HepG2 (cell line): ENCODE results near the gene CTDP1. TPM values are rescaled to one million over a fixed set of nuclear protein-coding genes. Genes with fewer than 3 reads are reported as not detected.

Source experiments
- GATAD2A ChIP-seq: IDR thresholded peaks from 2 replicates; pipeline ENCODE4 v1.6.1; 2016
- HOXD1 ChIP-seq: sonication (generic); formaldehyde crosslinking; IDR thresholded peaks from 2 replicates; pipeline ENCODE4 v1.5.0; 2020; ENCODE audit warnings: missing genetic modification reagents
- JARID2 ChIP-seq: sonication (generic); formaldehyde crosslinking; IDR thresholded peaks from 2 replicates; pipeline ENCODE4 v1.8.1; 2023; ENCODE audit warnings: missing genetic modification reagents, inconsistent platforms; ENCODE audit not compliant: insufficient replicate concordance
- KDM5B ChIP-seq: sonication (generic); formaldehyde crosslinking; IDR thresholded peaks from 2 replicates; pipeline ENCODE4 v1.4.0; 2020; ENCODE audit warnings: missing genetic modification reagents, mild to moderate bottlenecking, borderline replicate concordance
- MZF1 ChIP-seq: sonication (generic); formaldehyde crosslinking; IDR thresholded peaks from 2 replicates; pipeline ENCODE4 v1.8.1; 2023; ENCODE audit warnings: mild to moderate bottlenecking, missing genetic modification reagents, borderline replicate concordance
- POGZ ChIP-seq: sonication (generic); formaldehyde crosslinking; IDR thresholded peaks from 2 replicates; pipeline ENCODE4 v1.4.0; 2020; ENCODE audit warnings: mild to moderate bottlenecking, missing genetic modification reagents
- RFX1 ChIP-seq: fragments of 450-650 bp; IDR thresholded peaks from 2 replicates; pipeline ENCODE4 v1.6.1; 2017
- SKI ChIP-seq: fragments of 450-650 bp; IDR thresholded peaks from one replicate; pipeline ENCODE4 v1.6.1; 2018; ENCODE audit warnings: mild to moderate bottlenecking; ENCODE audit not compliant: partially characterized antibody
- SP1 ChIP-seq, 2 experiments: fragments of 450-650 bp in 1 of 2; sonication (generic) in 1 of 2; formaldehyde crosslinking in 1 of 2; IDR thresholded peaks; 2 replicates each; pipeline versions ENCODE4 v1.4.0 to v1.6.1; 2016 to 2020; ENCODE audit warnings: missing genetic modification reagents in 1 of 2
- SRF ChIP-seq: IDR thresholded peaks from 2 replicates; pipeline ENCODE4 v1.6.1; 2011; ENCODE audit warnings: mild to moderate bottlenecking, low read depth, low read length, moderate library complexity
- TOPORS ChIP-seq: sonication (generic); formaldehyde crosslinking; IDR thresholded peaks from 2 replicates; pipeline ENCODE4 v1.8.0; 2023; ENCODE audit warnings: mild to moderate bottlenecking, missing genetic modification reagents
- ZBTB38 ChIP-seq: sonication (generic); formaldehyde crosslinking; IDR thresholded peaks from 2 replicates; pipeline ENCODE4 v1.5.1; 2020; ENCODE audit warnings: mild to moderate bottlenecking, missing genetic modification reagents
- ZNF34 ChIP-seq: sonication (generic); formaldehyde crosslinking; IDR thresholded peaks from 2 replicates; pipeline ENCODE4 v1.4.0; 2020; ENCODE audit warnings: mild to moderate bottlenecking, missing genetic modification reagents, borderline replicate concordance
- ZNF556 ChIP-seq: sonication (generic); formaldehyde crosslinking; IDR thresholded peaks from 2 replicates; pipeline ENCODE4 v1.4.0; 2020; ENCODE audit warnings: mild to moderate bottlenecking, missing genetic modification reagents, borderline replicate concordance
- ZNF598 ChIP-seq: sonication (generic); formaldehyde crosslinking; IDR thresholded peaks from 2 replicates; pipeline ENCODE4 v1.5.1; 2020; ENCODE audit warnings: mild to moderate bottlenecking, missing genetic modification reagents, borderline replicate concordance
- ZNF644 ChIP-seq: IDR thresholded peaks from 2 replicates; pipeline ENCODE4 v1.6.1; 2016; ENCODE audit warnings: low read depth
- ZNF670 ChIP-seq: sonication (generic); formaldehyde crosslinking; IDR thresholded peaks from 2 replicates; pipeline ENCODE4 v1.8.0; 2022; ENCODE audit warnings: mild to moderate bottlenecking, missing genetic modification reagents, borderline replicate concordance
- ZNF75D ChIP-seq: sonication (generic); formaldehyde crosslinking; IDR thresholded peaks from 2 replicates; pipeline ENCODE4 v1.8.1; 2023; ENCODE audit warnings: missing genetic modification reagents, mild to moderate bottlenecking, borderline replicate concordance
- ZNF772 ChIP-seq: sonication (generic); formaldehyde crosslinking; IDR thresholded peaks from 2 replicates; pipeline ENCODE4 v1.5.0; 2020; ENCODE audit warnings: mild to moderate bottlenecking, missing genetic modification reagents
- polyA plus RNA-seq, 8 experiments: library from polyadenylated mRNA; depleted of rRNA in 3 of 8; stranded (reverse) in 7 of 8; unstranded in 1 of 8; fragments of >200 nt; fragmentation: Illumina TruSeq in 4 of 8; extraction: Trizol in 4 of 8; gene quantifications; 2 replicates each; pipeline versions ENCODE4 v1.2.1 to v1.2.3, GENCODE V29; 2011 to 2016; ENCODE audit warnings: low read depth in 4 of 8, missing spikeins in 1 of 8, mixed read lengths in 1 of 8; ENCODE audit not compliant: insufficient read depth in 1 of 8
- total RNA-seq, 5 experiments: library from RNA; depleted of rRNA; stranded (reverse); fragments of >200 nt; fragmentation: Illumina TruSeq; extraction: Trizol; gene quantifications; 2 replicates each; pipeline ENCODE4 v1.2.3, GENCODE V29; 2016; ENCODE audit warnings: low read depth in 1 of 5
- TF ChIP-seq, protein P1 (sequence below): sonication (generic); formaldehyde crosslinking; IDR thresholded peaks from 2 replicates; pipeline ENCODE4 v1.4.0; 2020; ENCODE audit warnings: missing genetic modification reagents
- TF ChIP-seq, protein P2 (sequence below): sonication (generic); formaldehyde crosslinking; IDR thresholded peaks from 2 replicates; pipeline ENCODE4 v1.5.0; 2020; ENCODE audit warnings: mild to moderate bottlenecking, missing genetic modification reagents, borderline replicate concordance
- TF ChIP-seq, protein P3 (sequence below): sonication (generic); formaldehyde crosslinking; IDR thresholded peaks from 2 replicates; pipeline ENCODE4 v1.4.0; 2020; ENCODE audit warnings: mild to moderate bottlenecking, low read depth, missing genetic modification reagents
- TF ChIP-seq, protein P4 (sequence below): sonication (generic); formaldehyde crosslinking; IDR thresholded peaks from 2 replicates; pipeline ENCODE4 v1.5.0; 2020; ENCODE audit warnings: missing genetic modification reagents

The CTDP1 gene
- total and polyA plus RNA-seq, 2 of the 13 experiments (the other 11 are each of a cell fraction or from before 2014, with no cell fraction given) = 6.9 to 11.0 TPM

DNA sequence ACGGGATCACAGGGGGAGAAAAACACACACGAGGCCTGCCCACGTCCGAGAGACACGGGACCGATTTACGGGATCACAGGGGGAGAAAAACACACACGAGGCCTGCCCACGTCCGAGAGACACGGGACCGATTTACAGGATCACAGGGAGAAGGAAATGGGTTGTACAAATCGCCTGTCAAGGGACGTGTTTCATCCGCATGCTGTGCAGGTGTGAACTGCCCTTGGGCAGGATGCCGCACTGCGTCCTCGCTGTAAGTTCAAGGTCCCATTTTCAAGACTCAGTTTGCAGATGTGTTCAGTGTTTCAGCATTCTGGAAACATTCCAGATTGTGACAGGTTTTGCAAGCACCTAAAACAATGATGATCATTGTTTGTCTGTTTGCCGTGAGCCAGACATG is 115.8 kb downstream of the CTDP1 start (continued):
- TF ChIP-seq ZNF556 (CRISPR knock-in tag) = no peak
- no peak for TF ChIP-seq SP1 (IDR thresholded peaks at IDR 0.05)
- TF ChIP-seq SP1 (CRISPR knock-in tag; IDR thresholded peaks at IDR 0.05) = no peak
- no peak for TF ChIP-seq ZNF75D (CRISPR knock-in tag)
- TF ChIP-seq, protein P1, sequence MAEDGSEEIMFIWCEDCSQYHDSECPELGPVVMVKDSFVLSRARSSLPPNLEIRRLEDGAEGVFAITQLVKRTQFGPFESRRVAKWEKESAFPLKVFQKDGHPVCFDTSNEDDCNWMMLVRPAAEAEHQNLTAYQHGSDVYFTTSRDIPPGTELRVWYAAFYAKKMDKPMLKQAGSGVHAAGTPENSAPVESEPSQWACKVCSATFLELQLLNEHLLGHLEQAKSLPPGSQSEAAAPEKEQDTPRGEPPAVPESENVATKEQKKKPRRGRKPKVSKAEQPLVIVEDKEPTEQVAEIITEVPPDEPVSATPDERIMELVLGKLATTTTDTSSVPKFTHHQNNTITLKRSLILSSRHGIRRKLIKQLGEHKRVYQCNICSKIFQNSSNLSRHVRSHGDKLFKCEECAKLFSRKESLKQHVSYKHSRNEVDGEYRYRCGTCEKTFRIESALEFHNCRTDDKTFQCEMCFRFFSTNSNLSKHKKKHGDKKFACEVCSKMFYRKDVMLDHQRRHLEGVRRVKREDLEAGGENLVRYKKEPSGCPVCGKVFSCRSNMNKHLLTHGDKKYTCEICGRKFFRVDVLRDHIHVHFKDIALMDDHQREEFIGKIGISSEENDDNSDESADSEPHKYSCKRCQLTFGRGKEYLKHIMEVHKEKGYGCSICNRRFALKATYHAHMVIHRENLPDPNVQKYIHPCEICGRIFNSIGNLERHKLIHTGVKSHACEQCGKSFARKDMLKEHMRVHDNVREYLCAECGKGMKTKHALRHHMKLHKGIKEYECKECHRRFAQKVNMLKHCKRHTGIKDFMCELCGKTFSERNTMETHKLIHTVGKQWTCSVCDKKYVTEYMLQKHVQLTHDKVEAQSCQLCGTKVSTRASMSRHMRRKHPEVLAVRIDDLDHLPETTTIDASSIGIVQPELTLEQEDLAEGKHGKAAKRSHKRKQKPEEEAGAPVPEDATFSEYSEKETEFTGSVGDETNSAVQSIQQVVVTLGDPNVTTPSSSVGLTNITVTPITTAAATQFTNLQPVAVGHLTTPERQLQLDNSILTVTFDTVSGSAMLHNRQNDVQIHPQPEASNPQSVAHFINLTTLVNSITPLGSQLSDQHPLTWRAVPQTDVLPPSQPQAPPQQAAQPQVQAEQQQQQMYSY (CRISPR knock-in tag) = no peak
- TF ChIP-seq, protein P2, sequence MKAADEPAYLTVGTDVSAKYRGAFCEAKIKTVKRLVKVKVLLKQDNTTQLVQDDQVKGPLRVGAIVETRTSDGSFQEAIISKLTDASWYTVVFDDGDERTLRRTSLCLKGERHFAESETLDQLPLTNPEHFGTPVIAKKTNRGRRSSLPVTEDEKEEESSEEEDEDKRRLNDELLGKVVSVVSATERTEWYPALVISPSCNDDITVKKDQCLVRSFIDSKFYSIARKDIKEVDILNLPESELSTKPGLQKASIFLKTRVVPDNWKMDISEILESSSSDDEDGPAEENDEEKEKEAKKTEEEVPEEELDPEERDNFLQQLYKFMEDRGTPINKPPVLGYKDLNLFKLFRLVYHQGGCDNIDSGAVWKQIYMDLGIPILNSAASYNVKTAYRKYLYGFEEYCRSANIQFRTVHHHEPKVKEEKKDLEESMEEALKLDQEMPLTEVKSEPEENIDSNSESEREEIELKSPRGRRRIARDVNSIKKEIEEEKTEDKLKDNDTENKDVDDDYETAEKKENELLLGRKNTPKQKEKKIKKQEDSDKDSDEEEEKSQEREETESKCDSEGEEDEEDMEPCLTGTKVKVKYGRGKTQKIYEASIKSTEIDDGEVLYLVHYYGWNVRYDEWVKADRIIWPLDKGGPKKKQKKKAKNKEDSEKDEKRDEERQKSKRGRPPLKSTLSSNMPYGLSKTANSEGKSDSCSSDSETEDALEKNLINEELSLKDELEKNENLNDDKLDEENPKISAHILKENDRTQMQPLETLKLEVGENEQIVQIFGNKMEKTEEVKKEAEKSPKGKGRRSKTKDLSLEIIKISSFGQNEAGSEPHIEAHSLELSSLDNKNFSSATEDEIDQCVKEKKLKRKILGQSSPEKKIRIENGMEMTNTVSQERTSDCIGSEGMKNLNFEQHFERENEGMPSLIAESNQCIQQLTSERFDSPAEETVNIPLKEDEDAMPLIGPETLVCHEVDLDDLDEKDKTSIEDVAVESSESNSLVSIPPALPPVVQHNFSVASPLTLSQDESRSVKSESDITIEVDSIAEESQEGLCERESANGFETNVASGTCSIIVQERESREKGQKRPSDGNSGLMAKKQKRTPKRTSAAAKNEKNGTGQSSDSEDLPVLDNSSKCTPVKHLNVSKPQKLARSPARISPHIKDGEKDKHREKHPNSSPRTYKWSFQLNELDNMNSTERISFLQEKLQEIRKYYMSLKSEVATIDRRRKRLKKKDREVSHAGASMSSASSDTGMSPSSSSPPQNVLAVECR = no peak; the same call in 1 of the 2 replicates
- no peak for TF ChIP-seq ZBTB38 (CRISPR knock-in tag)
- no peak for TF ChIP-seq POGZ (CRISPR knock-in tag)
- no peak for TF ChIP-seq ZNF644 (CRISPR knock-in tag)
- no peak for TF ChIP-seq RFX1
- peak; percentile 85 for TF ChIP-seq GATAD2A (CRISPR knock-in tag)
- TF ChIP-seq SRF = no peak
- TF ChIP-seq TOPORS (CRISPR knock-in tag) = no peak
- peak; percentile 57 for TF ChIP-seq SKI
- TF ChIP-seq ZNF598 (CRISPR knock-in tag) = no peak
- no peak for TF ChIP-seq ZNF772 (CRISPR knock-in tag)
- no peak for TF ChIP-seq KDM5B (CRISPR knock-in tag)
- TF ChIP-seq HOXD1 (CRISPR knock-in tag) = no peak
- TF ChIP-seq ZNF34 (CRISPR knock-in tag) = no peak
- TF ChIP-seq, protein P3, sequence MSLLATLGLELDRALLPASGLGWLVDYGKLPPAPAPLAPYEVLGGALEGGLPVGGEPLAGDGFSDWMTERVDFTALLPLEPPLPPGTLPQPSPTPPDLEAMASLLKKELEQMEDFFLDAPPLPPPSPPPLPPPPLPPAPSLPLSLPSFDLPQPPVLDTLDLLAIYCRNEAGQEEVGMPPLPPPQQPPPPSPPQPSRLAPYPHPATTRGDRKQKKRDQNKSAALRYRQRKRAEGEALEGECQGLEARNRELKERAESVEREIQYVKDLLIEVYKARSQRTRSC (CRISPR knock-in tag) = no peak
- TF ChIP-seq JARID2 (CRISPR knock-in tag) = no peak
- TF ChIP-seq ZNF670 (CRISPR knock-in tag) = no peak
- TF ChIP-seq, protein P4, sequence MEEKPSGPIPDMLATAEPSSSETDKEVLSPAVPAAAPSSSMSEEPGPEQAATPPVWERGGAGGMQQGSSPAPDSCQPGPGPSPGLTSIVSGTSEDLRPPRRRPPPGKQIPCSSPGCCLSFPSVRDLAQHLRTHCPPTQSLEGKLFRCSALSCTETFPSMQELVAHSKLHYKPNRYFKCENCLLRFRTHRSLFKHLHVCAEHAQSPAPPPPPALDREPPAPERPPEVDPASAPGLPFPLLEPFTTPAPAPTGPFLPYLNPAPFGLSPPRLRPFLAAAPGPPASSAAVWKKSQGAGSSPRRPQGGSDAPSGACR (CRISPR knock-in tag) = no peak
- TF ChIP-seq MZF1 (CRISPR knock-in tag) = no peak
